Left kidney (tissue), 8 donors: ENCODE measurements around the gene SLCO4A1. TPM values are rescaled to one million over a fixed set of nuclear protein-coding genes. Genes with fewer than 3 reads are reported as not detected.

Experiments
- DNase-seq: peaks from one replicate; pipeline ENCODE4 v3.0.0-alpha.2; 2013
- long read RNA-seq, 8 donors: transcript quantifications; one replicate each; lab custom pipeline, GENCODE V29; 2026
- polyA plus RNA-seq: library from polyadenylated mRNA; unstranded; fragments of 120-200 nt; gene quantifications from one replicate; pipeline ENCODE4 v1.2.1, GENCODE V29; 2013; ENCODE audit not compliant: insufficient read length

The SLCO4A1 gene
- 2.0 TPM for polyA plus RNA-seq
- long read RNA-seq, donor 1, result 0 reads
- long read RNA-seq, donor 2, result 0 reads
- long read RNA-seq, donor 3, result 0 reads
- long read RNA-seq, donor 4, result 0 reads
- long read RNA-seq, donor 5, partial matches to known transcripts, result 0 of 1 reads
- long read RNA-seq, donor 5, other reads (novel, unspliced or antisense), result 0 of 1 reads
- long read RNA-seq, donor 6, result 0 reads
- long read RNA-seq, donor 7, result 0 reads
- long read RNA-seq, donor 8, result 0 reads

GRCh38 chr20:62642051-62642665, at the start of gene SLCO4A1:
TSS of gene SLCO4A1 (plus strand) at chr20:62642503. CDS start at chr20:62656455, 13,952 bp downstream.
- DNase-seq, result peak; percentile 56

- DNase-seq, result no peak
These were observed 49.7 kb upstream of the SLCO4A1 start for GRCh38 chr20:62592506-62593177.

- no peak for DNase-seq
These were observed 48.7 kb upstream of the SLCO4A1 start for GRCh38 chr20:62593616-62594015.

GRCh38 chr20:62595069-62595468, 47.2 kb upstream of the SLCO4A1 start:
- no peak for DNase-seq

- DNase-seq, result no peak
These were observed 46.8 kb upstream of the SLCO4A1 start for GRCh38 chr20:62595491-62595890.

GRCh38 chr20:62596486-62596885, 45.8 kb upstream of the SLCO4A1 start:
- DNase-seq, result no peak

GRCh38 chr20:62596921-62597320, 45.4 kb upstream of the SLCO4A1 start:
- no peak for DNase-seq

GRCh38 chr20:62597416-62598115, 44.7 kb upstream of the SLCO4A1 start:
- no peak for DNase-seq

GRCh38 chr20:62598761-62599194, 43.5 kb upstream of the SLCO4A1 start:
- no peak for DNase-seq

GRCh38 chr20:62599216-62600110, 42.8 kb upstream of the SLCO4A1 start:
- no peak for DNase-seq

- no peak for DNase-seq
These were observed 41.1 kb upstream of the SLCO4A1 start for GRCh38 chr20:62601172-62601571.

- DNase-seq, result no peak
These were observed 40.6 kb upstream of the SLCO4A1 start for GRCh38 chr20:62601714-62602113.

GRCh38 chr20:62602550-62602949, 39.8 kb upstream of the SLCO4A1 start:
- DNase-seq, result no peak

- DNase-seq, result no peak
These were observed 39.0 kb upstream of the SLCO4A1 start for GRCh38 chr20:62603021-62603906.

GRCh38 chr20:62603907-62604785, 38.2 kb upstream of the SLCO4A1 start:
- no peak for DNase-seq

- no peak for DNase-seq
These were observed 37.5 kb upstream of the SLCO4A1 start for GRCh38 chr20:62604796-62605195.

GRCh38 chr20:62605236-62605943, 36.9 kb upstream of the SLCO4A1 start:
- DNase-seq, result no peak

GRCh38 chr20:62606016-62606415, 36.3 kb upstream of the SLCO4A1 start:
- no peak for DNase-seq
